SK-N-MC (cell line): ENCODE results near the gene NTSR1.

ENCODE experiments used
- EZH2 ChIP-seq: fragments of 200-600 bp; sonication (generic); IDR thresholded peaks from one replicate; pipeline ENCODE4 v1.6.1; 2017; ENCODE audit warnings: antibody characterized with exemption
- FOXP2 ChIP-seq: optimal IDR thresholded peaks from 2 replicates; pipeline ENCODE3; 2011; ENCODE audit warnings: mild to moderate bottlenecking, moderate library complexity; ENCODE audit not compliant: insufficient read depth; ENCODE audit errors: extremely low read length, control extremely low read depth
- POLR2AphosphoS5 ChIP-seq: IDR thresholded peaks from 2 replicates; pipeline ENCODE4 v1.6.1; 2012; ENCODE audit warnings: mild to moderate bottlenecking, low read depth, low read length, borderline replicate concordance

GRCh38 chr20:62719250-62719935 lies 10.8 kb downstream of the NTSR1 start:
- no peak for TF ChIP-seq EZH2
- TF ChIP-seq POLR2AphosphoS5, result no peak
- TF ChIP-seq FOXP2, result no peak
